GM13977 (cell line): ENCODE measurements around the gene TRAM1L1.

Source experiments
- DNase-seq: peaks from one replicate; pipeline ENCODE4 v3.0.0; 2012; ENCODE audit warnings: low spot score
- in situ Hi-C: fragments of 300-500 bp; cut with MboI; formaldehyde crosslinking; loops from one replicate; pipeline ENCODE4 v1.12.0; 2022; ENCODE audit warnings: low sequenced_read_pairs, low pct_unique_long_range_greater_than_20kb, mixed read lengths, inconsistent platforms; ENCODE audit not compliant: unreplicated experiment
- TF ChIP-seq, protein P1 (sequence below): IDR thresholded peaks from 2 replicates; pipeline ENCODE4 v1.5.1; 2012; ENCODE audit warnings: mild to moderate bottlenecking, control low read depth; ENCODE audit not compliant: insufficient read depth; ENCODE audit errors: extremely low read depth, missing control alignments

Gene TRAM1L1

DNA sequence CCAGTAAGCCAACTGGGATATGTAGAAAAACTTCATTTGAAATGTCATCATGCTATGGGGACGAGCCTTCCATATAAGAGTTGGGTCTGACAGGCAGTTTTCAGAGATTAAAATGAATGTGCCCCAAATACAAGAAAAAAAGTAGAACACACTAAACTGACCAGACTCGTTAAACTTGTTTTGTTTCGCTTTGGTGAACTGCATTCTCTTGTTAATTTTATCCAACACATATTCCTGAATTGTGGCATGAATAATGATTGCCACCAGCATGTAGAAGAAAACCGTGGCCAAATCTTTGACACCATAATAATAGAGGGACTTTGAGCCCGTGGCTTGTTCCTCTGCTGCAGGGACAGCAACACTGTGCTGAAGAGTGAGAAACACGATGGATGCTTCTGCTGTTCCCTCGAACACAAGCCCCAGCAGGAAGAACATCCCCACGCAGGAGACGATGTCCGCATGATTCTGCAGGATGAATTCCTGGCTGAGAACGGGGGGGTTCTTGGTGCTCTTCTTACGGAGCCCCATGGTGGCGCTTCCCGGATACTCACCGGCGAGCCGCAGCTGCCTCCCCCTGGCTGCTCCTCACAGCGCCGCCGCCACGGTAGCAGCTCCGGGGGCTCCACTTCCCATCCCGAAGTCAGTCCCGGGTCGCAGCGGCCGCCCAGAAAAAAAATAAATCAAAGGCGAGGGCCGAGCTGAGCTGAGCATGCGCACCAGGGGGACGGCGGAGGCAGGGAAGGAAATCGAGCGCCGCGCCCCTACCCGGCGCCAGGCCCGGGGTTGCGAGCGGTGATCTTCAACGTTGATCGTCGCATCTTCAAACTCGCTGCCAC is at the start of gene TRAM1L1:
Gene TRAM1L1 (minus strand): TSS at position 711 of the 836 bp plus-strand sequence. CDS start 183 bp downstream, at position 528.
- peak; percentile 36 for DNase-seq
- in situ Hi-C loops: no loop called here
- TF ChIP-seq, protein P1, sequence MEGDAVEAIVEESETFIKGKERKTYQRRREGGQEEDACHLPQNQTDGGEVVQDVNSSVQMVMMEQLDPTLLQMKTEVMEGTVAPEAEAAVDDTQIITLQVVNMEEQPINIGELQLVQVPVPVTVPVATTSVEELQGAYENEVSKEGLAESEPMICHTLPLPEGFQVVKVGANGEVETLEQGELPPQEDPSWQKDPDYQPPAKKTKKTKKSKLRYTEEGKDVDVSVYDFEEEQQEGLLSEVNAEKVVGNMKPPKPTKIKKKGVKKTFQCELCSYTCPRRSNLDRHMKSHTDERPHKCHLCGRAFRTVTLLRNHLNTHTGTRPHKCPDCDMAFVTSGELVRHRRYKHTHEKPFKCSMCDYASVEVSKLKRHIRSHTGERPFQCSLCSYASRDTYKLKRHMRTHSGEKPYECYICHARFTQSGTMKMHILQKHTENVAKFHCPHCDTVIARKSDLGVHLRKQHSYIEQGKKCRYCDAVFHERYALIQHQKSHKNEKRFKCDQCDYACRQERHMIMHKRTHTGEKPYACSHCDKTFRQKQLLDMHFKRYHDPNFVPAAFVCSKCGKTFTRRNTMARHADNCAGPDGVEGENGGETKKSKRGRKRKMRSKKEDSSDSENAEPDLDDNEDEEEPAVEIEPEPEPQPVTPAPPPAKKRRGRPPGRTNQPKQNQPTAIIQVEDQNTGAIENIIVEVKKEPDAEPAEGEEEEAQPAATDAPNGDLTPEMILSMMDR: no peak

DNA sequence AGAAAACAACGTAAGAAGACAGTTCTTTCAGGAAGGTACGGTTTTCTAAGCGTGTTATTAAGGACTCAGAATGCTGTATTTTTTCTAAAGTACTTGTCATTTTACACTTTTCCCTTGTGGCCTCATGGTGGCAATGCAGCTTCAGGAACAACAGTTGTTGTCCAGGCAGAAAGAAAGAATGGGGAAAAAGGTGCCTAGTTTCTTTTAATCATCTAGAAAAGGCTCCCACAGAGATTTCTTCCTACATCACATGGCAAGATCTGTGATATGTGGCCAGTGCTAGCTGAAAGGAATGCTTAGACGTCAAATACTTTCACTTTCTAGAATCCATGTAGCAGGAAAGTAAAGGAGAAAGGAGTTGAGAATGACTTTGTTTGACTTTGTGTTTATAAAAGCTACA is 49.0 kb upstream of the TRAM1L1 start:
- DNase-seq: peak; percentile 17
- in situ Hi-C loops: no loop called here
- TF ChIP-seq, protein P1: peak; percentile 77

DNA sequence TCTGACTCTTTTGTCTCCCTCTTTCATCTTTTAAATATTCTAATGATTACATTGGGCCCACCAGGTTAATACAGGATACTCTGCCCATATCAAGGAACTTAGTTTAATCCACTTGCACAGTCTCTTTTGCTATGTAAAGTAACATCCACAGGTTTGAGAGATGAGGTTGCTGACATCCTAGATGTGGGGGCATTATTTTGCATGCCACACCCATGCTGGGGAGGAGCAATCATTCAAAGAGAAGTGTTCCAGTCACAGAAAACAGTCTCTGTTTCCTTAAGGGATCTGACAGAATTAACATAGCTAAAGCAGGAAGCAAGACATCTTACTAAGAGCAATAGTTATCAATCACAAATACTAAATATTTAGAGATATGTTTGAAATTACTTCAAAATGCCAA is 11.5 kb upstream of the TRAM1L1 start:
- TF ChIP-seq, protein P1: no peak
- DNase-seq: no peak
- in situ Hi-C loops: no loop called here

DNA sequence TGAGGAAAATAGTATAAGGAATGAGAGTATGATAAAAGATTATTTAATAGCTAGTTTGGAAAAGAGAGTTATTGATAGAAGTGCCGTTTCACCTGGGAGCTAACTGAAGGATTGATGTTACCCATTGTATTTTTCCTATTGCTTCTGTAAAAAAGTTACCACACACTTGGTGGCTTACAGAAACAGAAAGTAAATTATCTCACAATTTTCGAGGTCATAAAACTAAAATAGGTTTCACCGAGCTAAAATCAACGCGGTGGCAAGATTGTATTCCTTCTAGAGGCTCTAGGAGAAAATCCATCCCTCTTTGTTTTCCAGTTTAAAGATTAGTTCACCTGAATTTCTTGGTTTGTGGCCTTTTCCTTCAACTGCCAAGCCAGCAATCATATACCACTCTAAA is 11.1 kb upstream of the TRAM1L1 start:
- in situ Hi-C loops: no loop called here
- no peak for DNase-seq
- TF ChIP-seq, protein P1: no peak

DNA sequence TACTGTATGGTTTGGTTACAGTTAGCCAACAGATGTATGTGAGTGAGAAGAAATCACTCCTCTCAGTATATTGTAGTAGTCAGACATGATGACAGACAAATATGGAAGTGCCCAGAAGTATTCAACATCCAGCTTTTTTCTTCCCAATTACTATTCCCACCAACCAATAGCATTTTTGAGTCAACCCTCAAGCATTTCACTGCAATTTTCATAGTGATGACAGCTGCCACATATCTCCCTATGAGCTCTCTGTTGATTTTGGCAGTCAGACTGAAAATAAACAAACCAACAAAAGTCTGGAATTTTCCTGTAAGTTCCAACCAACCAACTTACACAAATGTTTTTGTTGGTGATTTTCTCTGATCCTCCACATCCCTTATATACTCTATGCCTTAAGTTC is 8.2 kb upstream of the TRAM1L1 start:
- in situ Hi-C loops: no loop called here
- DNase-seq: no peak
- TF ChIP-seq, protein P1: no peak

DNA sequence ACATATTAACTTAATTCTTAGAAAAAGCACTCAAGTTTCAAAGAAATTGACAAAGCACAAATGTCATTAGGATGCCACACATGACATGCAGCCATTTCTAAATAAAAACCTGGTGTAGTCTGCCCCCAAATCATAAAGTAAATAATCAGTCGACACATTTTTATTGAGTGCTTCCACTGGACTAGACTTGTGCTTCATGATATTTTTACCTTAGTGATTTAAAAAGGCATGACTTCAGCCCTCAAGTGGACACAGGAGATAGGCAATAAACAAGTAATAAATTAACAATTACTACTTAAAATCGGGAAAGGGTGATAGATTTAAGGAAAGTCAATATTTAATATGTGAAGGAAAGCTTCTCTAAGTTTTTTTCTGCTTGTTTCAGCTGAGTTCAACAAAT is 7.6 kb downstream of the TRAM1L1 start:
- in situ Hi-C loops: no loop called here
- TF ChIP-seq, protein P1: no peak
- DNase-seq: no peak
